Activated naive CD4-positive, alpha-beta T cell treated with anti-CD3 and anti-CD28 coated beads for 36 hours (primary cell): ENCODE data around the gene ZFP36L1. TPM values are rescaled to one million over a fixed set of nuclear protein-coding genes. Genes with fewer than 3 reads are reported as not detected.

Source experiments
- CTCF ChIA-PET: fragments of 350-600 bp; sonication (Branson Sonifier 250); formaldehyde crosslinking; loops from one replicate; lab custom pipeline; 2021; ENCODE audit warnings: antibody characterized with exemption; lab: Charles Lee
- DNase-seq: peaks from one replicate; pipeline ENCODE4 v3.0.0-alpha.2; 2020
- H3K27ac Mint-ChIP-seq: one replicate; pipeline ENCODE4 v1.8.0; 2021; ENCODE audit warnings: mild to moderate bottlenecking, mixed read lengths
- H3K27me3 Mint-ChIP-seq: one replicate; pipeline ENCODE4 v1.8.0; 2021; ENCODE audit warnings: low read depth, mixed read lengths
- H3K36me3 Mint-ChIP-seq: one replicate; pipeline ENCODE4 v1.8.0; 2021; ENCODE audit warnings: low read depth, mixed read lengths
- H3K4me1 Mint-ChIP-seq: one replicate; pipeline ENCODE4 v1.8.0; 2021; ENCODE audit warnings: low read depth, mixed read lengths
- H3K4me3 Mint-ChIP-seq: one replicate; pipeline ENCODE4 v1.8.0; 2021; ENCODE audit warnings: mild to moderate bottlenecking, moderate library complexity, mixed read lengths
- H3K9me3 Mint-ChIP-seq: one replicate; pipeline ENCODE4 v1.8.0; 2021; ENCODE audit warnings: mixed read lengths
- intact Hi-C: fragments of 100-400 bp; cut with micrococcal nuclease; formaldehyde crosslinking; loops from one replicate; pipeline ENCODE4 v1.15.1; 2023
- total RNA-seq, 2 experiments: library from RNA; stranded (reverse); gene quantifications; one replicate each; pipeline ENCODE4 v1.2.3, GENCODE V29; 2021

ZFP36L1 gene
- total RNA-seq, 2 experiments from 2014 or later = 76.8 to 85.1 TPM

DNA sequence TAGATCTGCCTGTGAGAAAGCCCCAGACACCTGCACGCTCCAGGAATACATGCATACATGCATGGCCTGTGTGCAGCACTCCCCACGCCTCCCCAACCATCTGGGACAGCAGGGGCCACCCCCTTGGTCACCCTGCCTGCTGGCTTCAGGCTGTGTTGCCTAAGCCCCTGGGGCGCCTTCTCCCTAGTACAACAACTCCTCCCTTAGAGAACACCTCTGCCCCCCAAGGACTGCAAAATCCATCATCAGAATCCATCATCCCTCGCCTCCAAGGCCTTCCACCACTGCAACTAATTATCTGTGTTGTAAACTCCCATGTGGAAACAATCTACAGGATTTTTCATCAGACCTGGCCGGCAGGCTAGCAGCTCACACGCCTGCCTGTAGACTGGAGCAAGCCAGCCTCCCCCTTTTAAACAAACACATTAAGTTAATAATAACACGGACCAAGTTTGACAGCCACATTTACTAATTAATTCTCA lies 36.8 kb downstream of the ZFP36L1 start:
- no peak for DNase-seq
- intact Hi-C loops = no loop called here
- CTCF ChIA-PET = interaction anchor here (0.6 kb wide), 1 partner anchor 85 kb away, joined by 3 read pairs; no protein-coding TSS in a partner anchor
- H3K4me1 Mint-ChIP-seq = peaks cover 11% of the 10 kb centered on the region
- H3K27me3 Mint-ChIP-seq = no peaks in the 10 kb centered on the region
- no peaks in the 10 kb centered on the region for H3K9me3 Mint-ChIP-seq
- H3K27ac Mint-ChIP-seq = no peak overlapping the region
- no peaks in the 10 kb centered on the region for H3K36me3 Mint-ChIP-seq
- no peak overlapping the region for H3K4me3 Mint-ChIP-seq

DNA sequence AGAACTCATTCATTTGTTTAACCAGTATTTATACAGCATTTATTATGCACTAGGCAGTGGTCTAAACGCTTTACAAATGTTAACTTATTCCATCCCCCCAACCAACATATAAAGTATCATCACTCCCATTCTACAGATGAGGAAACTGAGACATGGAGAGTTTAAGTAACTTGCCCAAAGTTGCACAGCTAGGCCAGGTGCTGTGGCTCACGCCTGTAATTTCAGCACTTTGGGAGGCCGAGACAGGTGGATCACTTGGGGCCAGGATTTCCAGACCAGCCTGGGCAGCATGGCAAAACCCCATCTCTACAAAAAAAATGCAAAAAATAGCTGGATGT lies 37.9 kb downstream of the ZFP36L1 start:
- no peaks in the 10 kb centered on the region for H3K36me3 Mint-ChIP-seq
- no peaks in the 10 kb centered on the region for H3K9me3 Mint-ChIP-seq
- intact Hi-C loops = no loop called here
- no peaks in the 10 kb centered on the region for H3K27me3 Mint-ChIP-seq
- no peak for DNase-seq
- H3K27ac Mint-ChIP-seq = no peak overlapping the region
- CTCF ChIA-PET = interaction anchor here (0.7 kb wide), 1 partner anchor 894 kb away, joined by 3 read pairs; no protein-coding TSS in a partner anchor
- no peak overlapping the region for H3K4me3 Mint-ChIP-seq
- H3K4me1 Mint-ChIP-seq = peaks cover 11% of the 10 kb centered on the region

DNA sequence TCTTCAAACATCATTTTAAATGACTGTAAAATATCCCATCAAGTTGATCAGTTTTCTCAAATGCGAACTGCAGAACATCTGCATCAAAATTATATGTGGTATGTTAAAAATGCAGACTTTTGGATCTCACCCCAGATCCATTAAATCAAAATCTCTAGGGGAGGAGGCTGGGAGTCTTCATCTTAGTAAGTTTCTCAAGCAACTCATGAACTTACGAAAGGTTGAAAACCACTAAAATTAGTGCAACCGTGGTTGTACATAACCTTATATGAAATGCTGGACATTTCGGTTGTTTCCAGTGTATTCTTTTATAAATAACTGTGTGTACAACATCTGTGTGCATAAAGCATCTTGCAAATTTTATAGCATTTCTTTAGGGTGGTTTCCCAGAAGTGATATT lies 39.2 kb downstream of the ZFP36L1 start:
- intact Hi-C loops = no loop called here
- Mint-ChIP-seq H3K36me3 (no peaks in the 10 kb centered on the region), H3K27ac (no peak overlapping the region)

DNA sequence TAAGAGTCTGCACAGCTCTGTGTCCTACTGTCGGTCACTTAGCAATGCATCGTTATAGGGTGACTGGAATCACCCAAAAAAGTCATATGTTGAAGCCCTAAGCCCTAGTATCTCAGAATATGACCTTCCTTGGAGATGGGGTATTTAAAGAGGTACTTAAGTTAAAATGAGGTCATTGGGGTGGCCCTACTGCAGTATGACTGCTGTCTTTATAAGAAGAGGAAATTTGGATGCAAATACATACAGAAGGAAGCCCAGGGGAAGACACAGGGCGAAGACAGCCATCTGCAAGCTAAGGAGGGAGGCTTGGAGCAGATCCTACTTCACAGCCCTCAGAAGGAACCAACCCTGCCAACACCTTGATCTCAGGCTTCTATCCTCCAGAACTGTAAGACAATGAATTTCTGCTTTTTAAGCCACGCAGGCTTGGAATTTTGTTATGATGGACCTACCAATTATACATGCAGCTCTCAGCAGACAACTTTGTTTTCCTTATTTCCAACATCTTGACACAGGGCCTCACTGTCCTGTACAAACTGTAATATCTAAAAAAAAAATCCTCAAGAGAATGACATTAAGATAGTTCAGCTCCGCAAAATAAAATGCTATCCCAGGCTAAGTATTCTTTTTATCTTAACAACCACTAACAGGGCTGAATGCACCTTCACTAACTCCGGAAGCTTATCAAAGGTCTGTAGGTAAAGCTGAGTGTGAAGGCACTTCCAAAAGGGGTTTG lies 40.4 kb downstream of the ZFP36L1 start:
- H3K27me3 Mint-ChIP-seq = no peaks in the 10 kb centered on the region
- H3K27ac Mint-ChIP-seq = no peak overlapping the region
- H3K4me1 Mint-ChIP-seq = peaks cover under 1% of the 10 kb centered on the region
- intact Hi-C loops = no loop called here
- H3K9me3 Mint-ChIP-seq = no peaks in the 10 kb centered on the region
- H3K4me3 Mint-ChIP-seq = no peak overlapping the region
- CTCF ChIA-PET = interaction anchor here (0.7 kb wide), 1 partner anchor 60 kb away, joined by 3 read pairs; no protein-coding TSS in a partner anchor
- no peak for DNase-seq
- no peaks in the 10 kb centered on the region for H3K36me3 Mint-ChIP-seq

More for the DNA sequence above, 39.2 kb downstream of the ZFP36L1 start:
- no peaks in the 10 kb centered on the region for H3K27me3 Mint-ChIP-seq
- CTCF ChIA-PET = interaction anchor here (0.7 kb wide), 1 partner anchor 15 kb away, joined by 3 read pairs; no protein-coding TSS in a partner anchor
- DNase-seq = no peak
- H3K4me3 Mint-ChIP-seq = no peak overlapping the region
- H3K9me3 Mint-ChIP-seq = no peaks in the 10 kb centered on the region
- H3K4me1 Mint-ChIP-seq = peaks cover 7% of the 10 kb centered on the region

DNA sequence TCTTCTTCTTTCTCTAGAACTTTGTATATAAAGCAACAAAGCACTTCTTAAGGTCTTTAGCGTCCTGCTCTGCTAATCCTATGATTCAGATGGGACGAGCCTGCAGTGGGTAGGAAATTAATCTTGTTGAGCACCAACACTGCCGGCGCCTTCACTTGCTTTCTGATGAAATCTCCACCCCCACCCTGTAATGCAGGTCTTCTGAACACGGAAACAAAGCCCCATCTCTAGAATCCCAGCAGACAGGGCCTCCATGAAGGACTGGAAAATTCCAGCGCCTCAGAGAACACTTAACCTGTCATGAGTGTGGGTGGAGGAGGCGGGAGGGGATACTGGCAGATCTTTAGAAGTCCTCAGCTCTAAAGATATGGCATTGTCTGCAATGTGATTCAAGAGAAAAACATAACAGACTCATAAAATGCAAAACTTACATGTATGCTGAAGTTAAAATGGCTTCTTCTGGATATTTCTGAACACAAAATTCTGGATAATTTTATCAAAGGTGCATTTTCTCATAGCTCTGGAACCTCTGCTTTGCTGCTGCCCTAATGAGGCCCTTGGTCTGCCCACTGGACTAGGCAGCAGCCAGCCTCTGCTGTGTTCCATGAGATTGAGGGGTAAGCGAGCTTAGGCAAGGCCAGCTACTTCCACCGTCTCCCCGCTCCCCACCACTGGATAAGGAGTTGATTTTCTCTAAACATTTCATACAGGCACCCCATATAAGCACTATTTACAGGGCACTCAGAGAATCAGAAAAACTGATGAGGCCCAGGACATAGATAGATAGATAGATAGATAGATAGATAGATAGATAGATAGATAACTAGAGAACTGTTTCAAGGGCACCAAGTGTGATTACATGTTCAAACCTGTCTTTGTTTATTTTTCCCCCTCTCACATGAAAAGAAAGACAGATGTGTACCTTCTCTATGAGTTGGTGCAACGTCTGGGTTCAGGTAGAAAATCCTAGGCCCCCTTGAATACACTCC lies 43.1 kb downstream of the ZFP36L1 start:
- H3K36me3 Mint-ChIP-seq = no peaks in the 10 kb centered on the region
- DNase-seq = no peak
- no peak overlapping the region for H3K4me3 Mint-ChIP-seq
- CTCF ChIA-PET = interaction anchor here (0.5 to 0.8 kb wide), 2 partner anchors 9 to 273 kb away, joined by 3 read pairs; no protein-coding TSS in a partner anchor
- no peaks in the 10 kb centered on the region for H3K27me3 Mint-ChIP-seq
- H3K27ac Mint-ChIP-seq = no peak overlapping the region
- no peaks in the 10 kb centered on the region for H3K9me3 Mint-ChIP-seq
- intact Hi-C loops = no loop called here
- H3K4me1 Mint-ChIP-seq = no peaks in the 10 kb centered on the region

DNA sequence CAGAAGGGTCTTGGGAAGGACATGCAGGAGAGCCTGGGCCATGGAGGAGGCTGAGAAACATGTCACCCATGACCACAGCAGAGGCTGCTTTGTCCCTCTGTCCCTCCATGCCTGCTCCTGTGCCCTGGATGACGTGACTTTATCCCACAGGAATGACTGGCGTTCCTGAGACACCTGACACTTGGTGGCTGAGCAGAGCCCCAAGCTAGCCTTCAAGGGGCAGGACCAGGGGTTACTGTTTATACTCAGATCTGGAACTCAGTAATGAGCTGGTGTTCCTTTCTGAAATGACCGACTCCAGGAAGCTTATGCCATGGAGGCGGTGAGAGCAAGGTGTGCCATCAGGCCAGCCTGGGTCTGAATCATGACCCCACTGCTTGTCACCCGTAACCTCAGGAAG lies 44.2 kb downstream of the ZFP36L1 start:
- Mint-ChIP-seq H3K4me3 (no peak overlapping the region), H3K9me3 (no peaks in the 10 kb centered on the region), H3K36me3 (no peaks in the 10 kb centered on the region), H3K27ac (no peak overlapping the region), H3K27me3 (no peaks in the 10 kb centered on the region), H3K4me1 (no peaks in the 10 kb centered on the region)
- no peak for DNase-seq
- CTCF ChIA-PET = interaction anchor here (1.6 kb wide), 1 partner anchor 9 kb away, joined by 4 read pairs; no protein-coding TSS in a partner anchor
- intact Hi-C loops = no loop called here

DNA sequence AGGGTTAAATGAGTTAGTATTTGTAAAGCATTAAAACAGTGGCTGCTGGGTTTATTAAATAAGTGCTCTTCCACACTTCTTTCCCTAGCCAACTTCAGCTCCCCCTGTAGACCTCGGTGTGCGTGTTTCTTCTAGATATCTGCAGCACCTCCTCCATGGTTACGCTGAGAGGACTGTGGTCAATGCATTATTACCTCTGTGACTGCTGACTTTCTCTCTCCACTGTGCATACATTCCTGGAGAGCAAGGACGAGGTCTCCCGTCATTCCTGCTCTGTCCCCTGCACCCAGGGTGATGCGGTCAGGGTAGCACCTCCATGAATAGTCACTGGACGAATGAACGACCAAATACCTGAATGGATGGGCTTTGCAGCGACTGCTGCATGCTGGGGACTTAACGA lies 44.6 kb downstream of the ZFP36L1 start:
- no peak overlapping the region for H3K27ac Mint-ChIP-seq
- CTCF ChIA-PET = interaction anchor here (1.6 kb wide), 1 partner anchor 9 kb away, joined by 4 read pairs; no protein-coding TSS in a partner anchor
- H3K36me3 Mint-ChIP-seq = no peaks in the 10 kb centered on the region
- H3K4me3 Mint-ChIP-seq = no peak overlapping the region
- H3K4me1 Mint-ChIP-seq = no peaks in the 10 kb centered on the region
- H3K9me3 Mint-ChIP-seq = no peaks in the 10 kb centered on the region
- intact Hi-C loops = no loop called here
- H3K27me3 Mint-ChIP-seq = no peaks in the 10 kb centered on the region
- DNase-seq = no peak

DNA sequence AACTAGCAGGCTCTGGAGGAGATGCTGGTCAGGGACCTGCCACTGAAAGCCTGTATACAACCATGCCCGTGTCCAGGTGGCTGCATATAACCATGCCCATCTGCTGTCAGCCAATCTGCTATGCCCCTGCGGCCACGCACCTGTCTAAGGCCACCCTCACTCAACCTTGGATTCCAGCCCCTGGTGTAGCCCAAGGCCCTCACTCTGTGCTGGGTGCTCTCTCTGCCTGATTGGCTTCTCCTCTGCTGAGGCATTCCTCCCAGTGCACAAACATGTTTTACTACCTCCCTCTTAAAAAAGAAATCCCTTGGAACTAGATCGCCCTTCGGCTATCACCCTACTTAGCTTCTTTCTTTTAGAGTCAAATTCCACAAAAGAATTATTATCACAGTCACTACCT lies 45.5 kb downstream of the ZFP36L1 start:
- Mint-ChIP-seq H3K9me3 (no peaks in the 10 kb centered on the region), H3K27ac (no peak overlapping the region), H3K27me3 (no peaks in the 10 kb centered on the region), H3K36me3 (no peaks in the 10 kb centered on the region), H3K4me1 (no peaks in the 10 kb centered on the region), H3K4me3 (no peak overlapping the region)
- CTCF ChIA-PET = no interaction called here
- intact Hi-C loops = no loop called here
- DNase-seq = no peak

DNA sequence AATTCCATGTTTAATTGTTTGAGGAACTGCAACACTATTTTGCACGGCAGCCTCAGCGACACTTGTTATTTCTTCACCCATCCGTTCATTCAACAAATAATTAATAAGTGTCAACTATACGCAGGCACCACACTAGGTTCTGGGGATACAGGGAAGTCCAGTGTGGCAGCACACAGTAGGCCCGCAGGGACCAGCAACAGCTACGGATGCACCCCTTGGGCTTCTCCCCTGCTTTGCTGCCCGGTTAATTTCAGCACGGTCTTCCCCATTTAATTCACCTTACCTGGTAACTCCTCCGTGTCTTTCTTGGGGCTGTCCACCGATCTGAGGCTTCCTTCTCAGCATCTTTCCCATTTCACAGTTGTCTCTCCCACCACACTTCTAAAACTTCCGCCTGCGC lies 48.3 kb downstream of the ZFP36L1 start:
- intact Hi-C loops = no loop called here
- no peaks in the 10 kb centered on the region for H3K4me1 Mint-ChIP-seq
- CTCF ChIA-PET = no interaction called here

DNA sequence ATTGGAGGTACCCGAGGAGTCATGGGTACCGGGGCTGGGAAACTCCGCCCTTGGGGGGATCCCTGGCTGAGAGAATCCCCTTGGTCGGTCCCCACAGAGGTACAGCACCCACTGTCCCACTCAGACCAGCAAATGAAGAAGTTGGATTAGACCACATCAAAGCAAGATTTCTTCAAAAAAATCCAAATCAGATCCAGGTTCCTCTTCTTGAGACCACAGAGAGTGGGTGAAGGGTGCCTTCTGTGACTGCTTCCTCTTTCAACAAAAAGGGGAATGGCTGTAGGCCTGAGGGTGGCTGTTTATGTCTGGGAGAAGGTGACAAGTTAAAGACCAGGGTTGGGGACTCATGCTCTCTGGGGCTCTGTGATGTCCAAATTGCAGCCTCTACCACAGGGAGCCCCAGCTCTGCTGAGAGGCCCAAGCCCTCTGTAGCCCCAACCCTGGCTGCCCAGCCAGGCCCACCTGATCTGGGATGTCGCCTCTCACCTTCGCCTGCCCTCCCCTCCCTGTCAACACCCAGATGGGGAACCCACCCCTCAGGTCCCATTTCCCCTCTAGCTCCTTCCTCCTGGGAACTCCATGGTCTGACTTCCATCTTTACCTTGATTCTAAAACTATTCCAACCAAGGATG lies 50.9 kb downstream of the ZFP36L1 start:
- CTCF ChIA-PET = no interaction called here
- Mint-ChIP-seq H3K9me3 (peaks cover 4% of the 10 kb centered on the region), H3K4me3 (no peak overlapping the region), H3K36me3 (no peaks in the 10 kb centered on the region), H3K27ac (no peak overlapping the region), H3K27me3 (no peaks in the 10 kb centered on the region), H3K4me1 (no peaks in the 10 kb centered on the region)
- intact Hi-C loops = no loop called here
- DNase-seq = no peak

More for the DNA sequence above, 48.3 kb downstream of the ZFP36L1 start:
- no peak for DNase-seq
- Mint-ChIP-seq H3K27me3 (no peaks in the 10 kb centered on the region), H3K9me3 (peaks cover 4% of the 10 kb centered on the region), H3K4me3 (no peak overlapping the region), H3K27ac (no peak overlapping the region), H3K36me3 (no peaks in the 10 kb centered on the region)

DNA sequence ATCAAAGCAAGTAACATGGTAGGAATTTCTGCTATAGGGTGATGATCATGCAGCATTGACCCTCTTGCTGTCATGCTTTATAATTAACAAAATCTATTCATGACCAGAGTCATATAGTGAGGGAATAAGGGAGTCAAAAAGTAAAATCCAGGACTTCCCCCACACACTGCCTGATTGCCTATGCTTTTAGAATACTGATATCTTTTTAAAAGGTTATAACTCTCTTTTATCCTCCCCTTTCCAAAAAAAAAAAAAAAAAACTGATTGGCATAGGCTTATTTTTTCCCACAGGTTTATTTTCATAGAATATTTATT lies 51.4 kb downstream of the ZFP36L1 start:
- Mint-ChIP-seq H3K27ac (no peak overlapping the region), H3K4me1 (no peaks in the 10 kb centered on the region), H3K4me3 (no peak overlapping the region), H3K36me3 (no peaks in the 10 kb centered on the region), H3K27me3 (no peaks in the 10 kb centered on the region), H3K9me3 (peaks cover 4% of the 10 kb centered on the region)
- intact Hi-C loops = no loop called here
- CTCF ChIA-PET = no interaction called here
- no peak for DNase-seq
